ENCODE data around the gene DNAJC18.

GRCh38 chr5:139486201-139486600 lies 46.9 kb upstream of the DNAJC18 start:
- TF ChIP-seq POLR2A (IDR thresholded peaks at IDR 0.05; ENCODE audit: low read length) (no peak), GATA1 (IDR thresholded peaks at IDR 0.05; ENCODE audit: low read depth, low read length) (no peak)
